HG02885 (cell line): ENCODE measurements around the gene DNAH6.
"Not testable (repeated sequence)": the region's sequence is repeated elsewhere in the genome, so short reads cannot be mapped to it uniquely, and the experiment has no call there.

Experiments
- ATAC-seq: cut with Tn5 transposase; IDR thresholded peaks from one replicate; pipeline ENCODE4 v1.9.1; 2021; ENCODE audit warnings: mild to moderate bottlenecking; ENCODE audit not compliant: unreplicated experiment, poor library complexity

DNAH6 gene

GRCh38 chr2:84855731-84856130 is 339.4 kb downstream of the DNAH6 start:
- ATAC-seq = no peak

GRCh38 chr2:84856787-84857186 is 340.5 kb downstream of the DNAH6 start:
- peak; percentile 84 for ATAC-seq

GRCh38 chr2:84857566-84857965 is 341.3 kb downstream of the DNAH6 start:
- ATAC-seq = no peak

GRCh38 chr2:84858123-84858522 is 341.8 kb downstream of the DNAH6 start:
- ATAC-seq = no peak

- ATAC-seq = no peak
Measured at GRCh38 chr2:84858937-84859336, 342.6 kb downstream of the DNAH6 start.

- no peak for ATAC-seq
Measured at GRCh38 chr2:84861539-84861938, 345.2 kb downstream of the DNAH6 start.

GRCh38 chr2:84862006-84862405 is 345.7 kb downstream of the DNAH6 start:
- ATAC-seq = no peak

GRCh38 chr2:84865181-84865783 is 349.0 kb downstream of the DNAH6 start:
- ATAC-seq = peak; percentile 84

- no peak for ATAC-seq
Measured at GRCh38 chr2:84866122-84866521, 349.8 kb downstream of the DNAH6 start.

- not testable (repeated sequence) for ATAC-seq
Measured at GRCh38 chr2:84868327-84868726, 352.0 kb downstream of the DNAH6 start.
